ENCODE data around the gene GNAT2. TPM values are rescaled to one million over a fixed set of nuclear protein-coding genes. Genes with fewer than 3 reads are reported as not detected.

Gene GNAT2
- total RNA-seq, 1 donor from 2014 or later = not detected

GRCh38 chr1:109566982-109567381 lies 52.4 kb downstream of the GNAT2 start:
- Histone ChIP-seq H3K4me1 (ENCODE audit: control insufficient read depth in 3 of 3, insufficient read depth in 3 of 3, low read length in 3 of 3) (peaks cover 28 to 33% (median 29%) of the 10 kb centered on the region in 3 donors), H3K9ac (ENCODE audit: low read depth in 1 of 3, low read length in 3 of 3) (peak overlapping the region in 2 of 3 donors; percentile 21 to 41), H3K27ac (ENCODE audit: low read depth, low read length) (no peak overlapping the region), H3K36me3 (ENCODE audit: control insufficient read depth in 3 of 3, insufficient read depth in 3 of 3, low read length in 3 of 3) (no peaks in the 10 kb centered on the region), H3K4me3 (ENCODE audit: low read length in 3 of 3) (peak overlapping the region in 1 of 3 donors; percentile 14), H3K9me3 (ENCODE audit: control insufficient read depth in 3 of 3, low read length in 3 of 3) (no peaks in the 10 kb centered on the region), H3K27me3 (ENCODE audit: control insufficient read depth in 3 of 3, insufficient read depth in 3 of 3, low read length in 3 of 3) (no peaks in the 10 kb centered on the region)

- Histone ChIP-seq H3K9me3 (ENCODE audit: control insufficient read depth in 3 of 3, low read length in 3 of 3) (no peaks in the 10 kb centered on the region), H3K27me3 (ENCODE audit: control insufficient read depth in 3 of 3, insufficient read depth in 3 of 3, low read length in 3 of 3) (no peaks in the 10 kb centered on the region), H3K4me3 (ENCODE audit: low read length in 3 of 3) (no peak overlapping the region), H3K9ac (ENCODE audit: low read depth in 1 of 3, low read length in 3 of 3) (no peak overlapping the region), H3K36me3 (ENCODE audit: control insufficient read depth in 3 of 3, insufficient read depth in 3 of 3, low read length in 3 of 3) (no peaks in the 10 kb centered on the region), H3K27ac (ENCODE audit: low read depth, low read length) (no peak overlapping the region), H3K4me1 (ENCODE audit: control insufficient read depth in 3 of 3, insufficient read depth in 3 of 3, low read length in 3 of 3) (peaks cover 19 to 31% (median 26%) of the 10 kb centered on the region in 3 donors)
Observed at GRCh38 chr1:109565241-109565640, 54.2 kb downstream of the GNAT2 start.

GRCh38 chr1:109564194-109564878 lies 55.1 kb downstream of the GNAT2 start:
- Histone ChIP-seq H3K36me3 (ENCODE audit: control insufficient read depth in 3 of 3, insufficient read depth in 3 of 3, low read length in 3 of 3) (no peaks in the 10 kb centered on the region), H3K9me3 (ENCODE audit: control insufficient read depth in 3 of 3, low read length in 3 of 3) (no peaks in the 10 kb centered on the region), H3K27ac (ENCODE audit: low read depth, low read length) (no peak overlapping the region), H3K9ac (ENCODE audit: low read depth in 1 of 3, low read length in 3 of 3) (no peak overlapping the region), H3K27me3 (ENCODE audit: control insufficient read depth in 3 of 3, insufficient read depth in 3 of 3, low read length in 3 of 3) (no peaks in the 10 kb centered on the region), H3K4me1 (ENCODE audit: control insufficient read depth in 3 of 3, insufficient read depth in 3 of 3, low read length in 3 of 3) (peaks cover 23 to 33% (median 30%) of the 10 kb centered on the region in 3 donors), H3K4me3 (ENCODE audit: low read length in 3 of 3) (no peak overlapping the region)

- Histone ChIP-seq H3K9me3 (ENCODE audit: control insufficient read depth in 3 of 3, low read length in 3 of 3) (no peaks in the 10 kb centered on the region), H3K27me3 (ENCODE audit: control insufficient read depth in 3 of 3, insufficient read depth in 3 of 3, low read length in 3 of 3) (no peaks in the 10 kb centered on the region), H3K9ac (ENCODE audit: low read depth in 1 of 3, low read length in 3 of 3) (no peak overlapping the region), H3K36me3 (ENCODE audit: control insufficient read depth in 3 of 3, insufficient read depth in 3 of 3, low read length in 3 of 3) (no peaks in the 10 kb centered on the region), H3K4me1 (ENCODE audit: control insufficient read depth in 3 of 3, insufficient read depth in 3 of 3, low read length in 3 of 3) (peaks cover 12 to 21% (median 18%) of the 10 kb centered on the region in 3 donors), H3K4me3 (ENCODE audit: low read length in 3 of 3) (no peak overlapping the region), H3K27ac (ENCODE audit: low read depth, low read length) (no peak overlapping the region)
Observed at GRCh38 chr1:109559995-109560394, 59.4 kb downstream of the GNAT2 start.

GRCh38 chr1:109557520-109557919 lies 61.9 kb downstream of the GNAT2 start:
- Histone ChIP-seq H3K36me3 (ENCODE audit: control insufficient read depth in 3 of 3, insufficient read depth in 3 of 3, low read length in 3 of 3) (no peaks in the 10 kb centered on the region), H3K9me3 (ENCODE audit: control insufficient read depth in 3 of 3, low read length in 3 of 3) (no peaks in the 10 kb centered on the region), H3K4me1 (ENCODE audit: control insufficient read depth in 3 of 3, insufficient read depth in 3 of 3, low read length in 3 of 3) (peaks cover 5 to 11% (median 6%) of the 10 kb centered on the region in 3 donors), H3K4me3 (ENCODE audit: low read length in 3 of 3) (no peak overlapping the region), H3K9ac (ENCODE audit: low read depth in 1 of 3, low read length in 3 of 3) (no peak overlapping the region), H3K27me3 (ENCODE audit: control insufficient read depth in 3 of 3, insufficient read depth in 3 of 3, low read length in 3 of 3) (no peaks in the 10 kb centered on the region), H3K27ac (ENCODE audit: low read depth, low read length) (no peak overlapping the region)

GRCh38 chr1:109556563-109556962 lies 62.9 kb downstream of the GNAT2 start:
- Histone ChIP-seq H3K9me3 (ENCODE audit: control insufficient read depth in 3 of 3, low read length in 3 of 3) (no peaks in the 10 kb centered on the region), H3K4me3 (ENCODE audit: low read length in 3 of 3) (no peak overlapping the region), H3K9ac (ENCODE audit: low read depth in 1 of 3, low read length in 3 of 3) (no peak overlapping the region), H3K27ac (ENCODE audit: low read depth, low read length) (no peak overlapping the region), H3K4me1 (ENCODE audit: control insufficient read depth in 3 of 3, insufficient read depth in 3 of 3, low read length in 3 of 3) (peaks cover 5 to 8% (median 6%) of the 10 kb centered on the region in 3 donors), H3K27me3 (ENCODE audit: control insufficient read depth in 3 of 3, insufficient read depth in 3 of 3, low read length in 3 of 3) (no peaks in the 10 kb centered on the region), H3K36me3 (ENCODE audit: control insufficient read depth in 3 of 3, insufficient read depth in 3 of 3, low read length in 3 of 3) (no peaks in the 10 kb centered on the region)

Small RNA genes lying within 50 kb of the gene (small RNA-seq; reads per million reads assigned to genes)
- not detected for gene RNU6V

Other genes with a start within 250 kb of the GNAT2 start
- gene SORT1, start 221.7 kb downstream of the GNAT2 start, total RNA-seq = 22.4 TPM
- gene PSMA5, start 193.2 kb downstream of the GNAT2 start, total RNA-seq = 28.2 TPM
- gene SYPL2, start 153.1 kb downstream of the GNAT2 start, total RNA-seq = 38.6 TPM
- 3.1 TPM for gene ATXN7L2, start 135.7 kb downstream of the GNAT2 start, total RNA-seq
- 4.2 TPM for gene CYB561D1, start 125.5 kb downstream of the GNAT2 start, total RNA-seq
- 8.4 TPM for gene AMIGO1, start 109.9 kb downstream of the GNAT2 start, total RNA-seq
- 0.52 TPM for gene GPR61, start 79.7 kb downstream of the GNAT2 start, total RNA-seq
- gene GNAI3, start 71.0 kb downstream of the GNAT2 start, total RNA-seq = 8.4 TPM
- gene AMPD2, start 221 bp upstream of the GNAT2 start, total RNA-seq = 34.4 TPM
- gene GSTM4, start 36.5 kb upstream of the GNAT2 start, total RNA-seq = 10.4 TPM
- gene GSTM2, start 48.4 kb upstream of the GNAT2 start, total RNA-seq = 32.9 TPM
- gene GSTM1, start 68.2 kb upstream of the GNAT2 start, total RNA-seq = 16.7 TPM
- gene GSTM5, start 92.6 kb upstream of the GNAT2 start, total RNA-seq = 11.5 TPM
- 24.5 TPM for gene GSTM3, start 121.4 kb upstream of the GNAT2 start, total RNA-seq
- not detected for gene EPS8L3, start 144.3 kb upstream of the GNAT2 start, total RNA-seq